Measurements from ENCODE around the gene MTMR10.

The MTMR10 gene

DNA sequence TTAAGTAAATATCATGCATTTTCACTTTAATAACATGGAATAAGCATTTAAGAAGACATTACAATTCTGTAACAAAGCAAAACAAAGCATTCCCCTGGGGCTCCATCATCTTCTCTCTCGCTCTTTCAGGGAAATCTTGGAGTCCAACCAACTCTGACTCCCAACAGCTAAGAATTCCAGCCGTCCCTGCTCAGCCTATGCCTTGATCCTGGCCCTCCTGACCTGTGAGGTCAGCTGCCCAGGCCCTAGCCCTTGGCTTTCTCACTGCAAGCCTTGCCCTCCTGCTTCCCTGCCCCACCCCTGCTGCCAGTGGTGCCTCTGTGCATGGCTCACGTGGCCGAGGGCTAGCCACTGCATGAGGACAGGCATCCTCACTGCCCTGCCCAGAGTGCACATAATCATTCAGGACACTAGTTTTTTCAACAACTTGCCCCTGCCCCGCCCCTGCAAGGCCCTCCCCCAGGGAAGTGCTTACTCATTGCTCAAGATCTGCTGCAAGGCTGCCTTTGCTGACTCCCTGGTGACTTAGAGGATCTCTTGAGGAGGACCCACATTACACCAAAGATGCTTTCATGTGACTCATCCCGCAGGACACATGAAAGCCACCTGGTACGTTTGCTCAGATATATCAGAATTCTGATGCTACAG is 37.6 kb downstream of the MTMR10 start:
- DNase-seq, result no peak

DNA sequence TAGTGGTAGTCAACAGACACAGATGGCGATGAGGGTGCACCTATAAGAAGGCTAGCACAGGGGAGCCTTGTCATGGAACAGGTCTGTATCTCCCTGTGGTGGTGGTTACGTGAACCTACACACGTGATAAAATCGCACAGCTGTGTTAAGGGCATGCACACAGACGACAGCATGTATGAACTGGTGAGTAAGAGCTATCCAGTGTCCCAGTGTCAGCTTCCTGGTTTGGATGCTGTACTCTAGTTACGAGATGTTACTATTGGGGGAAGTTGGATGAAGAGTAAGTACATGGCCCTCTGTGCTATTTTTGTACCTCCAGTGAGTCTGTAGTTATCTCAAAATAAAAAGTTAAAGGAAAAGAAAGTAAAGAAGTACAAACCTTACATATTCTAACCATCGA is 38.2 kb downstream of the MTMR10 start:
- DNase-seq, result no peak

GRCh38 chr15:30943654-30944335 is 47.6 kb downstream of the MTMR10 start:
- no peak for DNase-seq

DNA sequence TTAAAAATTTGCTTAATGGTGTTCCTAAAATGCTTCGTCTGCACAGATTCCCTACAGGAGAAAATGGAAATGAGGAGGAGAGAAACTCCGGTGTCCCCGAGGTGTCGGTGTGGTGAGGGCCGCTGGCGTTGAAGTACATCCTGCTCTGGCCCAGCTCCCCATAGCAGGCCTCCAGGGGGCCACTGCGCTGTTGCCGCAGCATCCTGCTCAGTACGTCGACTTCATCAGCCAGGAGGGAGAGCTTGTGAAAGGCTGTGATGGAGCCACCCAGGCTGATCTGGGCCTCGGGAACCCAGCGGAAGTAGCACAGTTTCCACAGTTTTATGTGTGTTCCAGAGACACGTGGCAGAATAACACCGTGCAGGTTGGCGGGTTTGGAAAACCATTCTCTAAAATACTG is 49.9 kb downstream of the MTMR10 start:
- DNase-seq, result no peak

GRCh38 chr15:30940359-30940758 is 51.1 kb downstream of the MTMR10 start:
- no peak for DNase-seq

DNA sequence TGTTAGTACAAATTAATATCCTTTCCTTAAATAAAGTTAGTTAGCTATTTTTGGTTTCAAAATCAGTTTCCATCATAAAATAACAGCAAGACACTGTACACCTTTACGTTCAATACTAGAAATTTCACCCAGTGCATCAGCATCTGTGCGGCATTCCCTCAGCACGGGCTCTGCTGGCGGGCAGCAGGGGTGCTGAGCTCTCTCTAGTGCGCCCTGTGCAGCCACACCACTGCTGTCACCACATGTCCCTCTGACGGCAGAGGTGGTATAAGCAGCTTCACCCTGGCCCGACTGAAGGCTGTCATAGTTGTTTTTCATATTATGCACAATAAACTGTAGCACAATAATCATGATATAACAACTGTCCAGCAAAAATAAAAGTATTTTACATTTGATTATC is 52.3 kb downstream of the MTMR10 start:
- DNase-seq, result no peak

- no peak for DNase-seq
These were observed 58.1 kb downstream of the MTMR10 start for GRCh38 chr15:30933293-30933692.

- no peak for DNase-seq
These were observed 61.0 kb downstream of the MTMR10 start for GRCh38 chr15:30930422-30930821.

DNA sequence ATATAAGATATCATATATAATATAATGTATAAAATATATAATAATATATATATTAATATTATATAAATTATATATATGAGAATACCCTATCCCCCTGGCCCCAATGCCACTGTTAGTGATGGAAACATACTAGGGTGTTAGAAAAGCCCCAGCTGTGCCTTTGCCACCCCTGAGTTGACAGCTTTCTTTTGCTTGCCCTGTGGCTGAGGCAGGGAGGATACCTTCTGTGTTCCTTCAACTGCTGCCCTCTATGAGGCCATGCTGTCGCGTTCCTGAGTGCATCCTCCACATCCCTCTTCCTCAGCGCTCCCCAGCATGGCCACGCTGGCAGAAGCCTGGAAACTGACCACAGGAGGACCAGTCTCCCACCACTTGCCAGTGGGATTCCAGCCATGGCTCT is 61.4 kb downstream of the MTMR10 start:
- DNase-seq, result no peak

DNA sequence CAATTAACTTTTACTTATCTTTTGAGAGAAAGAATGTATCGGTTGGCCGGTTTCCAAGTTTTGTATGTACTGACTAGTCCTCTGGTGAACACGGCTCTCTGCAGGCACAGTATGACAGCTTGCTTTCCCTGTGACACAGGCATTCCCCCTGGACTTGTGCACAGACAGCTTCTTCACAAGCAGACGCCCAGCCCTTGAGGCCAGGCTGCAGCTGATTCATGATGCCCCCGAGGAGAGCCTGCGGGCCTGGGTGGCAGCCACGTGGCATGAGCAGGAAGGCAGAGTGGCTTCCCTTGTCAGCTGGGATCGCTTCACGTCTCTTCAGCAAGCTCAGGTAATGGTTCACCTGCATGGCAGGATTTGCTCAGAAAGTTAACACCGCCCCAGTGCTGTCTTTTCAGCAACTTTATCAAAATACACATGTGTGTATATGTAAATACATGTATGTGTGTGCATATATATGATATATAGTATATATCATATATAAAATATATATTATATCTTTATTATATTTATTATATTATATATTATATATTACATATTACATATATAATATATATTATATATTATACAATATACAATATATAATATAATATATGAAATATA is 62.3 kb downstream of the MTMR10 start:
- no peak for DNase-seq

- no peak for DNase-seq
These were observed 63.4 kb downstream of the MTMR10 start for GRCh38 chr15:30928076-30928475.

DNA sequence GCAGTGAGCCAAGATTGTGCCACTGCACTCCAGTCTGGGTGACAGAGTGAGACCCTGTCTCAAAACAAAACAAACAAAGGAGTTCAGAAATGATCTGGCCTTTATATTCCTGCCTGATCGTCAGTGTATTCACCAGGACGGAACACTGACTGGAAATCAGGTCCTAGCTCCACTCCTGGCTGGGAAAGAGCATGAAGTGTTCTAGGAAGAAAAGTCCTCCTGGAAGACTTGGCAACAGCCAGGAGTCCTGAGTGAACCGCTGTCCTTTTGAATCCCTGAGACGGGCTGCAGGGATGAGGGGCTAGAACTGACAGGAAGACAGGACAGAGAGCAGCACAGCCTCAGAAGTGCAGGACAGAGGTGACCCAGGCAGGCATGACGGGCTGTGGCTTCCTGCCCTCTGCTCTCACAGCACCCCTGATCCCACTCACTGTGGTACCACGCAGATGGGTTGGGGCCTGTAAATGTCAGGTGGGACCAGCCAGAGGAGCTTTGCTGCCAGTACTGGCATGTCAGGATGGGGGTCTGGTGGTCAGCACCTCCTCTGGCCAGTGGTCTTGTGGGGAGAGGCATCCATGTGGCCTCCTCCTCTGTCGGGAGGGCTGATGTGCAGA is 64.2 kb downstream of the MTMR10 start:
- no peak for DNase-seq

- no peak for DNase-seq
These were observed 65.3 kb downstream of the MTMR10 start for GRCh38 chr15:30926161-30926560.

- no peak for DNase-seq
These were observed 65.7 kb downstream of the MTMR10 start for GRCh38 chr15:30925686-30926085.

- no peak for DNase-seq
These were observed 67.1 kb downstream of the MTMR10 start for GRCh38 chr15:30924353-30924752.

DNA sequence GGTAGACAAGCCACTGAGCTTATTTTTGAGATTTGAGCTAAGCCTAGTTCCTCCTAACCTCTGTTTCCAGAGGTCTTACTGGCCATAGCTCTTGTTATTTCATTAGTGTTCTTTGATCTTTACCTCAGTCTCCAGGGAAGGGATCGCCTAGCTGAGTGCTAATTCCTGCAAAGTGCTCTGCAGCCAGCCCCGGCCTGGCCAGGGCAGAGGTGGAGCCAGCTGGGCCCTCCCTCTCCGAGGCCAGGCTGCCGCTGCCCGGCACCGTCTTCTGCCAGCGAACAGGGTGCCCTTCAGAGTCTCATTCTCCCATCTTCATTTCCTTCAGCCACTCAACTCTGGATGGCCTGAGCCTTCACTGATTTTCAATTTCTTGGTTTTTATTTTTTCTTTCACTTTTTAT is 68.0 kb downstream of the MTMR10 start:
- no peak for DNase-seq

- no peak for DNase-seq
These were observed 68.7 kb downstream of the MTMR10 start for GRCh38 chr15:30922480-30923311.

DNA sequence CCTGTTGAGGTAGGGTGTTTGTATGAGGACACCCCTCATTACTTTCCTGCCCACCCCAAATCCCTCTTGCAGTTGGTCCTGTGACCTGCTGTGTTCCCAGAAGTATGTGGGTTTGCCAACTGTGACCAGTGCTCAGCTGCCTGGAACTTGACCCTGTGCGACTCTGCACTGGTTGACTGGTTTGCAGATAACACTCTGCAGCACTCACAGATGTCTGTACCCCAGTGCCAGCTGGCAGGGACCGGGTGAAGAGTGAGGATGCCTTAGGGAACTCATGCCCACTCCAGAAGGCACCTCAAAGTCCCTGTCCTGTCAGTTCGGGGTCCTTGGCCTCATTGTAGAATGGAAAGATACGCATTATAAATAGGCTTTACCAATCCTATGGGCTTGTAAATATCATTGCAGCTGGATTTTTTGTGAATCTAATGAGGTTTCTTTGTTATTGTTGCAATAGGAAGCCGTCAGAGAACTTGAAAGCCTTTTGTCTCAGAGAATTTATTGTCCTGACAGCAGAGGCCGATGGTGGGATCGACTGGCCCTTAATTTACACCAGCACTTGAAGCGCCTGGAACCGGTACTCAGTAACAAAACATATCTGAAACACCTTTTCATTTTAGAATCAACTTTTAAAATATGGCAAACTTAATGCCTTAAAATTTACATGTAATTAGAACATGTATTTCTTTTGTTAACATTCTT is 69.5 kb downstream of the MTMR10 start:
- no peak for DNase-seq

DNA sequence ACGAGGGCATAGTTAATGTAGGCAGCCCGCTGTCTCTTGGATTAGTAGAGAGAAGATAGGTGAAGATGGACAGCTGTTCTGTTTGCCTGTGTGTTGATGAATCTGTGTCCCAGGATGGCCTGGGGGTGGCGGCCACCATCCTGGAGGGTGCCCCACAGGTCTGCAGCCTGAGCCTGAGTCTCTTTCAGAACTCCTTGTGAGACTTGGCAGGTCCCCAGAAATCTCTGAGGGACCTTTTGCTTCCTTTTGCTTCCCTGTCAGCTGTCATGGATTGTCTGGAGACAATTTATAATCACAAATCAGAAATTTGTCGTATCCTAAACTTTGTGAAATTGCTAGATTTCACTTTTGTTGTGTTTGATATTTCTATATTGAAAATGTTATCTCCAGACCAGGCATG is 70.3 kb downstream of the MTMR10 start:
- DNase-seq, result no peak

- DNase-seq, result no peak
These were observed 71.4 kb downstream of the MTMR10 start for GRCh38 chr15:30919877-30920550.

- no peak for DNase-seq
These were observed 73.1 kb downstream of the MTMR10 start for GRCh38 chr15:30918366-30918765.

DNA sequence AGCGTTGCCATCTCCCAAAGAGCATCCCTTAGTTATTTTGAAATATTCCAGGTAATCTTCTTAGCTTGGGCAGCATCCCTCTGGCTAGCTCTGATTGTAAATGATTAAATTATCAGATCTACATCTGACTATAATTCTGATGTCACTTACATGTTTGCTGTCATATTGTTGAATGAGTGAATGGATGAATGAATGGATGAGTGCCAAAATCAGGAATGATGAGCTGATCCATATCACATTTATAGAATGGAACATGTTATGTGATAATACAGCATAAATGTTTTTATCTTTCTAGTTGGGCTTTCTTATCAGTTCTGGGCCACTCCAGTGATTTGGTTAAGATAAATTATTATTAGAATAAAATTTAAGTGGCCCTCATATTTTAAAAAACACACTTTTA is 73.8 kb downstream of the MTMR10 start:
- no peak for DNase-seq
